H9 (cell line): Measurements from ENCODE around the gene EID2. TPM values are rescaled to one million over a fixed set of nuclear protein-coding genes. Genes with fewer than 3 reads are reported as not detected.

ENCODE experiments used
- DNase-seq: peaks from one replicate; pipeline ENCODE4 v3.0.0-alpha.2; 2017
- H2AFZ ChIP-seq: one replicate; pipeline ENCODE4 v1.6.1; 2013; ENCODE audit warnings: mild to moderate bottlenecking, low read length, control low read depth, moderate library complexity
- H2AK5ac ChIP-seq: 2 replicates; pipeline ENCODE4 v1.6.1; 2013; ENCODE audit warnings: low read length, control low read depth, mixed read lengths; ENCODE audit not compliant: insufficient read length
- H2BK120ac ChIP-seq: one replicate; pipeline ENCODE4 v1.6.1; 2013; ENCODE audit warnings: low read depth, mild to moderate bottlenecking, low read length, control low read depth, inconsistent platforms; ENCODE audit not compliant: poor library complexity, severe bottlenecking
- H2BK12ac ChIP-seq: 2 replicates; pipeline ENCODE4 v1.6.1; 2013; ENCODE audit warnings: low read length, control low read depth, mixed read lengths, low read depth; ENCODE audit not compliant: insufficient read length
- H2BK15ac ChIP-seq: 2 replicates; pipeline ENCODE4 v1.6.1; 2013; ENCODE audit warnings: low read depth, low read length, control low read depth
- H2BK20ac ChIP-seq: one replicate; pipeline ENCODE4 v1.6.1; 2013; ENCODE audit warnings: low read depth, mild to moderate bottlenecking, low read length, control low read depth, inconsistent platforms; ENCODE audit not compliant: poor library complexity, severe bottlenecking
- H2BK5ac ChIP-seq: 2 replicates; pipeline ENCODE4 v1.6.1; 2013; ENCODE audit warnings: low read length, control low read depth, mixed read lengths; ENCODE audit not compliant: insufficient read length
- H3K14ac ChIP-seq: 2 replicates; pipeline ENCODE4 v1.6.1; 2013; ENCODE audit warnings: low read length, control low read depth; ENCODE audit not compliant: insufficient read depth
- H3K18ac ChIP-seq: 2 replicates; pipeline ENCODE4 v1.6.1; 2013; ENCODE audit warnings: low read depth, mild to moderate bottlenecking, mixed read lengths, low read length, control low read depth; ENCODE audit not compliant: insufficient read length
- H3K23ac ChIP-seq: 2 replicates; pipeline ENCODE4 v1.6.1; 2013; ENCODE audit warnings: low read length, control low read depth, mixed read lengths, low read depth; ENCODE audit not compliant: insufficient read length
- H3K23me2 ChIP-seq: 2 replicates; pipeline ENCODE4 v1.6.1; 2013; ENCODE audit warnings: low read depth, mild to moderate bottlenecking, mixed read lengths, low read length, control low read depth; ENCODE audit not compliant: insufficient read length, poor library complexity, severe bottlenecking
- H3K27ac ChIP-seq: 2 replicates; pipeline ENCODE4 v1.5.1; 2013; ENCODE audit warnings: low read length, control low read depth, mixed read lengths, low read depth; ENCODE audit not compliant: insufficient read length
- H3K27me3 ChIP-seq: 2 replicates; pipeline ENCODE4 v1.6.1; 2013; ENCODE audit warnings: low read length, control low read depth, inconsistent platforms; ENCODE audit not compliant: insufficient read depth
- H3K4ac ChIP-seq: 2 replicates; pipeline ENCODE4 v1.6.1; 2013; ENCODE audit warnings: low read depth, mild to moderate bottlenecking, control low read depth, inconsistent platforms, low read length, moderate library complexity
- H3K4me1 ChIP-seq: 2 replicates; pipeline ENCODE4 v1.6.1; 2013; ENCODE audit warnings: low read length, control low read depth, inconsistent platforms; ENCODE audit not compliant: insufficient read depth
- H3K4me2 ChIP-seq: 2 replicates; pipeline ENCODE4 v1.6.1; 2013; ENCODE audit warnings: low read length, control low read depth, mixed read lengths; ENCODE audit not compliant: insufficient read length, insufficient read depth
- H3K56ac ChIP-seq: 2 replicates; pipeline ENCODE4 v1.6.1; 2013; ENCODE audit warnings: low read depth, mild to moderate bottlenecking, mixed read lengths, low read length, control low read depth; ENCODE audit not compliant: insufficient read length
- H3K79me1 ChIP-seq: 2 replicates; pipeline ENCODE4 v1.6.1; 2013; ENCODE audit warnings: low read depth, mild to moderate bottlenecking, moderate library complexity, low read length, control low read depth, inconsistent platforms; ENCODE audit not compliant: insufficient read depth, poor library complexity, severe bottlenecking
- H3K79me2 ChIP-seq: 2 replicates; pipeline ENCODE4 v1.6.1; 2013; ENCODE audit warnings: low read length, control low read depth, inconsistent platforms; ENCODE audit not compliant: insufficient read depth
- H3K9ac ChIP-seq: 2 replicates; pipeline ENCODE4 v1.6.1; 2013; ENCODE audit warnings: low read length, control low read depth, mixed read lengths; ENCODE audit not compliant: insufficient read length; ENCODE audit errors: extremely low read depth
- H3K9me3 ChIP-seq: one replicate; pipeline ENCODE4 v1.6.1; 2013; ENCODE audit warnings: low read depth, low read length, inconsistent platforms; ENCODE audit not compliant: control insufficient read depth
- H3T11ph ChIP-seq: one replicate; pipeline ENCODE4 v1.6.1; 2013; ENCODE audit warnings: mild to moderate bottlenecking, low read length, control low read depth, inconsistent platforms
- H4K20me1 ChIP-seq: one replicate; pipeline ENCODE4 v1.6.1; 2013; ENCODE audit not compliant: control insufficient read depth, insufficient read length, insufficient read depth
- H4K5ac ChIP-seq: 2 replicates; pipeline ENCODE4 v1.6.1; 2013; ENCODE audit warnings: low read depth, mild to moderate bottlenecking, mixed read lengths, low read length, control low read depth; ENCODE audit not compliant: insufficient read length
- H4K8ac ChIP-seq: replicated peaks from 2 replicates; pipeline ENCODE4 v1.6.1; 2013; ENCODE audit warnings: low read length, control low read depth, mixed read lengths, low read depth; ENCODE audit not compliant: insufficient read length
- H4K91ac ChIP-seq: 2 replicates; pipeline ENCODE4 v1.6.1; 2013; ENCODE audit warnings: low read depth, mild to moderate bottlenecking, moderate library complexity, mixed read lengths, low read length, control low read depth; ENCODE audit not compliant: insufficient read length
- H3K27ac Mint-ChIP-seq, 3 experiments: 2 replicates in 2 of 3; 3 replicates in 1 of 3; pipeline ENCODE4 v1.8.0; 2020 to 2021; ENCODE audit warnings: mixed read lengths in 3 of 3, mild to moderate bottlenecking in 1 of 3, moderate library complexity in 1 of 3
- H3K27me3 Mint-ChIP-seq: 2 replicates; pipeline ENCODE4 v1.8.0; 2021; ENCODE audit warnings: low read depth, mild to moderate bottlenecking, moderate library complexity, mixed read lengths
- H3K36me3 Mint-ChIP-seq, 3 experiments: 2 replicates in 2 of 3; 3 replicates in 1 of 3; pipeline ENCODE4 v1.8.0; 2020 to 2021; ENCODE audit warnings: low read depth in 3 of 3, mixed read lengths in 3 of 3; ENCODE audit not compliant: insufficient read depth in 1 of 3
- H3K4me1 Mint-ChIP-seq, 2 experiments: 2 replicates each; pipeline ENCODE4 v1.8.0; 2020; ENCODE audit warnings: mixed read lengths in 2 of 2
- H3K4me3 Mint-ChIP-seq, 2 experiments: 2 replicates in 1 of 2; 3 replicates in 1 of 2; pipeline ENCODE4 v1.8.0; 2020 to 2021; ENCODE audit warnings: mild to moderate bottlenecking in 2 of 2, mixed read lengths in 2 of 2, moderate library complexity in 1 of 2
- H3K9me3 Mint-ChIP-seq, 2 experiments: 2 replicates in 1 of 2; 3 replicates in 1 of 2; pipeline ENCODE4 v1.8.0; 2020; ENCODE audit warnings: mild to moderate bottlenecking in 2 of 2, mixed read lengths in 2 of 2, moderate library complexity in 1 of 2
- CTCF ChIP-seq: fragments of 200-600 bp; sonication (generic); conservative IDR thresholded peaks from 3 replicates; pipeline ENCODE4 v1.8.0; 2021; ENCODE audit warnings: antibody characterized with exemption, mild to moderate bottlenecking
- WGBS: extraction: QIAGEN DNeasy Blood & Tissue Kit; methylation state at CpG from one replicate; pipeline ENCODE4 v1.1.7; 2013; ENCODE audit warnings: missing lambda C conversion rate, low lambda C conversion rate, mixed read lengths; ENCODE audit not compliant: insufficient read length; ENCODE audit errors: extremely low coverage; 5-methylcytosine and 5-hydroxymethylcytosine counted together
- total RNA-seq: library from RNA; stranded (reverse); gene quantifications from 2 replicates; pipeline ENCODE4 v1.2.1, GENCODE V29; 2021

Gene EID2
- total RNA-seq, 1 experiment from 2014 or later = 18.8 TPM

- H2AFZ ChIP-seq = no peak overlapping the region
- H2BK12ac ChIP-seq = no peak overlapping the region
- Mint-ChIP-seq H3K4me1 (peaks cover 26 to 27% of the 10 kb centered on the region in 2 experiments), H3K27ac (peak overlapping the region; percentile 90 to 91 (median 91); a peak in 6 of 7 replicates), H3K4me3 (peak overlapping the region; percentile 55 to 66), H3K36me3 (peaks cover 12 to 20% (median 19%) of the 10 kb centered on the region in 3 experiments; a peak in 6 of 7 replicates), H3K9me3 (no peaks in the 10 kb centered on the region; a peak in 1 of 5 replicates), H3K27me3 (peaks cover 29% of the 10 kb centered on the region)
- no peak overlapping the region for H2BK120ac ChIP-seq
- H3K27ac ChIP-seq = no peak overlapping the region
- H3K4me1 ChIP-seq = peaks cover 3% of the 10 kb centered on the region; the same call in 1 of the 2 replicates
- no peak overlapping the region for H3K56ac ChIP-seq
- H3K27me3 ChIP-seq = no peaks in the 10 kb centered on the region
- H3K79me1 ChIP-seq = peaks cover 4% of the 10 kb centered on the region
- H3K4me2 ChIP-seq = peak overlapping the region; percentile 6
- H2BK5ac ChIP-seq = no peak overlapping the region
- H3K79me2 ChIP-seq = no peaks in the 10 kb centered on the region; the same call in 1 of the 2 replicates
- no peak overlapping the region for H3K9ac ChIP-seq
- no peak overlapping the region for H3K4ac ChIP-seq
- H4K8ac ChIP-seq = no peak overlapping the region
- H4K91ac ChIP-seq = no peak overlapping the region
- WGBS = no CpG with 5 or more reads among the region's 5 CpGs
- H3K18ac ChIP-seq = no peak overlapping the region
- H3T11ph ChIP-seq = no peak overlapping the region
- no peaks in the 10 kb centered on the region for H4K20me1 ChIP-seq
- H3K14ac ChIP-seq = no peak overlapping the region
- H2AK5ac ChIP-seq = no peak overlapping the region
- H3K23ac ChIP-seq = no peak overlapping the region
- no peak overlapping the region for H4K5ac ChIP-seq
- peaks cover 10% of the 10 kb centered on the region for H3K23me2 ChIP-seq
- DNase-seq = peak; percentile 71
- H2BK15ac ChIP-seq = no peak overlapping the region
- H3K9me3 ChIP-seq = no peaks in the 10 kb centered on the region
- H2BK20ac ChIP-seq = no peak overlapping the region
- TF ChIP-seq CTCF = no peak
Observed at GRCh38 chr19:39518458-39518857, 21.5 kb downstream of the EID2 start.
